ENCODE data around the gene BEST3. TPM values are rescaled to one million over a fixed set of nuclear protein-coding genes. Genes with fewer than 3 reads are reported as not detected.

BEST3 gene
- total RNA-seq, 1 experiment from 2014 or later, result not detected

GRCh38 chr12:69738351-69739286 is 39.5 kb upstream of the BEST3 start, which contains the start of gene RAB3IP (continued):
- 0 out of 2 replicates have a peak, but pooled peaks have one; percentile 36 for TF ChIP-seq ESRRA (CRISPR knock-in tag; IDR thresholded peaks at IDR 0.05; ENCODE audit: borderline replicate concordance)
- TF ChIP-seq SMAD3 (CRISPR knock-in tag; IDR thresholded peaks at IDR 0.05; ENCODE audit: borderline replicate concordance), result 0 out of 2 replicates have a peak, but pooled peaks have one; percentile 25
- TF ChIP-seq, protein P1, sequence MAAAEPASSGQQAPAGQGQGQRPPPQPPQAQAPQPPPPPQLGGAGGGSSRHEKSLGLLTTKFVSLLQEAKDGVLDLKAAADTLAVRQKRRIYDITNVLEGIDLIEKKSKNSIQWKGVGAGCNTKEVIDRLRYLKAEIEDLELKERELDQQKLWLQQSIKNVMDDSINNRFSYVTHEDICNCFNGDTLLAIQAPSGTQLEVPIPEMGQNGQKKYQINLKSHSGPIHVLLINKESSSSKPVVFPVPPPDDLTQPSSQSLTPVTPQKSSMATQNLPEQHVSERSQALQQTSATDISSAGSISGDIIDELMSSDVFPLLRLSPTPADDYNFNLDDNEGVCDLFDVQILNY (CRISPR knock-in tag; IDR thresholded peaks at IDR 0.05), result peak; percentile 61; the same call in 1 of the 2 replicates
- TF ChIP-seq ZNF671 (CRISPR knock-in tag; IDR thresholded peaks at IDR 0.05), result no peak
- TF ChIP-seq KAT7 (CRISPR knock-in tag; IDR thresholded peaks at IDR 0.05; ENCODE audit: borderline replicate concordance), result peak; percentile 85; the same call in 1 of the 2 replicates
- TF ChIP-seq MAX (CRISPR knock-in tag; IDR thresholded peaks at IDR 0.05), result 0 out of 2 replicates have a peak, but pooled peaks have one; percentile 20
- TF ChIP-seq, protein P2, sequence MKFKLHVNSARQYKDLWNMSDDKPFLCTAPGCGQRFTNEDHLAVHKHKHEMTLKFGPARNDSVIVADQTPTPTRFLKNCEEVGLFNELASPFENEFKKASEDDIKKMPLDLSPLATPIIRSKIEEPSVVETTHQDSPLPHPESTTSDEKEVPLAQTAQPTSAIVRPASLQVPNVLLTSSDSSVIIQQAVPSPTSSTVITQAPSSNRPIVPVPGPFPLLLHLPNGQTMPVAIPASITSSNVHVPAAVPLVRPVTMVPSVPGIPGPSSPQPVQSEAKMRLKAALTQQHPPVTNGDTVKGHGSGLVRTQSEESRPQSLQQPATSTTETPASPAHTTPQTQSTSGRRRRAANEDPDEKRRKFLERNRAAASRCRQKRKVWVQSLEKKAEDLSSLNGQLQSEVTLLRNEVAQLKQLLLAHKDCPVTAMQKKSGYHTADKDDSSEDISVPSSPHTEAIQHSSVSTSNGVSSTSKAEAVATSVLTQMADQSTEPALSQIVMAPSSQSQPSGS (CRISPR knock-in tag; IDR thresholded peaks at IDR 0.05; ENCODE audit: borderline replicate concordance, low read depth), result no peak
- no peak for TF ChIP-seq MYBL2 (CRISPR knock-in tag; IDR thresholded peaks at IDR 0.05)
- TF ChIP-seq SP1 (CRISPR knock-in tag; conservative IDR thresholded peaks at IDR 0.05), result peak; percentile 91
- peak; percentile 53; the same call in 1 of the 2 replicates for TF ChIP-seq TP53 (CRISPR knock-in tag; IDR thresholded peaks at IDR 0.05)
- TF ChIP-seq ZNF232 (CRISPR knock-in tag; IDR thresholded peaks at IDR 0.05), result peak; percentile 77; the same call in 1 of the 2 replicates
- peak; percentile 47; the same call in 1 of the 2 replicates for TF ChIP-seq ZNF317 (CRISPR knock-in tag; IDR thresholded peaks at IDR 0.05; ENCODE audit: borderline replicate concordance, low read depth)
- TF ChIP-seq CDX4 (CRISPR knock-in tag; IDR thresholded peaks at IDR 0.05; ENCODE audit: borderline replicate concordance), result no peak

- ChIA-PET POLR2A (no interaction called here), CTCF (no interaction called here)
- DNase-seq (ENCODE audit: low spot score), result no peak
- Mint-ChIP-seq H3K9me3 (no peaks in the 10 kb centered on the region), H3K27ac (no peak overlapping the region), H3K36me3 (no peaks in the 10 kb centered on the region), H3K4me3 (no peak overlapping the region), H3K4me1 (peaks cover 2% of the 10 kb centered on the region; the same call in 1 of the 2 replicates), H3K27me3 (ENCODE audit: low read depth) (peaks cover 28% of the 10 kb centered on the region)
- no peak for TF ChIP-seq CDX4 (CRISPR knock-in tag; IDR thresholded peaks at IDR 0.05; ENCODE audit: borderline replicate concordance)
- no peak for TF ChIP-seq FOXP1 (CRISPR knock-in tag; IDR thresholded peaks at IDR 0.05; ENCODE audit: borderline replicate concordance)
- TF ChIP-seq SOX15 (CRISPR knock-in tag; IDR thresholded peaks at IDR 0.05), result no peak
- TF ChIP-seq ZNF671 (CRISPR knock-in tag; IDR thresholded peaks at IDR 0.05), result no peak
- TF ChIP-seq ZNF512 (CRISPR knock-in tag; IDR thresholded peaks at IDR 0.05; ENCODE audit: borderline replicate concordance), result no peak
- no peak for TF ChIP-seq JAZF1 (CRISPR knock-in tag; IDR thresholded peaks at IDR 0.05)
- TF ChIP-seq TP53 (CRISPR knock-in tag; IDR thresholded peaks at IDR 0.05), result no peak
- no peak for TF ChIP-seq ZNF416 (CRISPR knock-in tag; IDR thresholded peaks at IDR 0.05)
- TF ChIP-seq TEAD4 (CRISPR knock-in tag; IDR thresholded peaks at IDR 0.05), result no peak
- no peak for TF ChIP-seq MXD4 (CRISPR knock-in tag; IDR thresholded peaks at IDR 0.05; ENCODE audit: borderline replicate concordance)
- TF ChIP-seq FOXJ3 (CRISPR knock-in tag; IDR thresholded peaks at IDR 0.05; ENCODE audit: borderline replicate concordance), result no peak
- no peak for TF ChIP-seq TCF7 (CRISPR knock-in tag; IDR thresholded peaks at IDR 0.05; ENCODE audit: low read depth)
- no peak for TF ChIP-seq MYBL2 (CRISPR knock-in tag; IDR thresholded peaks at IDR 0.05)
- no peak for TF ChIP-seq ZNF423 (CRISPR knock-in tag; IDR thresholded peaks at IDR 0.05)
- TF ChIP-seq ATF1 (CRISPR knock-in tag; IDR thresholded peaks at IDR 0.05), result no peak
- no peak for ATAC-seq
Measured at GRCh38 chr12:69733638-69734037, 34.5 kb upstream of the BEST3 start.

Data from WTC11 (cell line).